ENCODE data around the gene UBTF.

The UBTF gene

DNA sequence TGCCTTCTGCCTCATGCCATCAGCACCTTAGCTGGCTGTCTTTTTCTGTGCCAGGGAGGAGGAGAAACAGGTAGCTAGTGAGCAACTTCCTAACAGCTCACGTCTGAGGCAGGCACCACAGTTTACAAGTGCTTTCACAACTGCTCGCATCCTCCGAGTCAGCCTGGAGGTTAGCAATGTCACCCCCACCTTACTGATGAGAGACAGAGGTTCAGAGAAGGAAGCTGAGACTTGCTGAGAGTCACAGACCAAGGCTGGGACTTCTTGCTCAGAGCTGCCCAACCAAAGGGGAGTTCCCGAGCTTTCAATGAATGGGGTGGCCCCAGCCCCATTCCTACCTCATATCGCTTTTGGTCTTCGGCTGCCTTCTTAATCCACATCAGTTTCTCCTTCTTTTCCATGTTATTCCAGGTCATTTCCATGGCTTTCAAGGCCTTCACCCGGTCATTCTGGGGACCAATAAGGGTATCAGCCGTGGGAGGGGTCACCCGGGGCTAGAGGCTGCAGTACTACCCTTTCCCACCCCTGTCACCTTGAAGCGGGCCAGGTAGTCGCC, 9.6 kb downstream of the UBTF start:
- TF ChIP-seq, protein P1, sequence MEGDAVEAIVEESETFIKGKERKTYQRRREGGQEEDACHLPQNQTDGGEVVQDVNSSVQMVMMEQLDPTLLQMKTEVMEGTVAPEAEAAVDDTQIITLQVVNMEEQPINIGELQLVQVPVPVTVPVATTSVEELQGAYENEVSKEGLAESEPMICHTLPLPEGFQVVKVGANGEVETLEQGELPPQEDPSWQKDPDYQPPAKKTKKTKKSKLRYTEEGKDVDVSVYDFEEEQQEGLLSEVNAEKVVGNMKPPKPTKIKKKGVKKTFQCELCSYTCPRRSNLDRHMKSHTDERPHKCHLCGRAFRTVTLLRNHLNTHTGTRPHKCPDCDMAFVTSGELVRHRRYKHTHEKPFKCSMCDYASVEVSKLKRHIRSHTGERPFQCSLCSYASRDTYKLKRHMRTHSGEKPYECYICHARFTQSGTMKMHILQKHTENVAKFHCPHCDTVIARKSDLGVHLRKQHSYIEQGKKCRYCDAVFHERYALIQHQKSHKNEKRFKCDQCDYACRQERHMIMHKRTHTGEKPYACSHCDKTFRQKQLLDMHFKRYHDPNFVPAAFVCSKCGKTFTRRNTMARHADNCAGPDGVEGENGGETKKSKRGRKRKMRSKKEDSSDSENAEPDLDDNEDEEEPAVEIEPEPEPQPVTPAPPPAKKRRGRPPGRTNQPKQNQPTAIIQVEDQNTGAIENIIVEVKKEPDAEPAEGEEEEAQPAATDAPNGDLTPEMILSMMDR (IDR thresholded peaks at IDR 0.05; ENCODE audit: control insufficient read depth, extremely low read depth, insufficient read depth), result no peak
- no peak for DNase-seq (ENCODE audit: low read depth)
- H3K4me3 ChIP-seq (ENCODE audit: low read depth, low read length), result no peak overlapping the region

GRCh38 chr17:44207743-44208142, 11.7 kb downstream of the UBTF start:
- TF ChIP-seq, protein P1 (IDR thresholded peaks at IDR 0.05; ENCODE audit: control insufficient read depth, extremely low read depth, insufficient read depth), result no peak
- DNase-seq (ENCODE audit: low read depth), result no peak
- H3K4me3 ChIP-seq (ENCODE audit: low read depth, low read length), result no peak overlapping the region

- TF ChIP-seq, protein P1 (IDR thresholded peaks at IDR 0.05; ENCODE audit: control insufficient read depth, extremely low read depth, insufficient read depth), result no peak
- no peak overlapping the region for H3K4me3 ChIP-seq (ENCODE audit: low read depth, low read length)
- DNase-seq (ENCODE audit: low read depth), result no peak
Measured at GRCh38 chr17:44207319-44207718, 12.2 kb downstream of the UBTF start.

- no peak overlapping the region for H3K4me3 ChIP-seq (ENCODE audit: low read depth, low read length)
- DNase-seq (ENCODE audit: low read depth), result no peak
- TF ChIP-seq, protein P1 (IDR thresholded peaks at IDR 0.05; ENCODE audit: control insufficient read depth, extremely low read depth, insufficient read depth), result no peak
Measured at GRCh38 chr17:44206825-44207155, 12.7 kb downstream of the UBTF start.

DNA sequence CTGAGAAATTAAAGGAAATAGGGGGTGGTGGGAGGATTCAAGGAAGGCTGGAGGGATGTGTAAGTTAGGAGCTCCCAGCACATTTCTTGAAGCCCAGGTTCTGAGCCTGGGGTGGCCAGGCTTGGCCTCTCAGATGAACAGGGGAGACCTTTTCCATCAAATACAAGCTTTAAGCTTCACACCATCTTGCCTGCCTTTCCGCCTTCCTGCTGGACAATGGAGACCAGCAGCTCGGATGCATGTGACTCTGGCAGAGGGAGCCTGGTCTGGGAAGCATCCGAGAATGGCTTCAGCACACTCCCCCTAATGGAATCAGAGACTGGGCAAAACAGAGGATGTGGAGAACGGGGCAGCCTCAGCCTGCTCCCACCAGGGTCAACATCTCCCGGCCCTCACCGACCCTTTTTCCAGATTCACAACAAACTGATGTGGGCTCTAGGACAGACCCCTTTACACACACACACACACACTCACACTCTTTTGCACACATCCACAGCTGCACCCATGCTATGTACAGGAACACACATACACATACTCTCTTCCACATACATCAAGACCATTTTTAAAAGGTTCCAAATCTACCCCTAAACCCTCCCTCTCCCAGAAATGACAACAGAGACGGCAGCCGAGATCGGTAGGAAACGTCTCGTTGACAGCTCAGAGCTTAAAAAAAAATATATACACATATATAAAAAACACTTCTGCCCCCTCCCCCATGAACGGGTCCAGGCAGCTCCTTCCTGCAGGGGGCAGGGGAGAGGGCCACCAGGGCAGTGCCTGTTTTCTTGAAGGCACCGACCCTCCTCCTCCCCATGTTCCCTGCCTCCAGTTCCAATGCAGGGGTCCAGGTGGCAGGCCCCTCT, 13.3 kb downstream of the UBTF start:
- no peak for DNase-seq (ENCODE audit: low read depth)
- TF ChIP-seq, protein P1 (IDR thresholded peaks at IDR 0.05; ENCODE audit: control insufficient read depth, extremely low read depth, insufficient read depth), result 0 out of 2 replicates have a peak, but pooled peaks have one; percentile 10

DNA sequence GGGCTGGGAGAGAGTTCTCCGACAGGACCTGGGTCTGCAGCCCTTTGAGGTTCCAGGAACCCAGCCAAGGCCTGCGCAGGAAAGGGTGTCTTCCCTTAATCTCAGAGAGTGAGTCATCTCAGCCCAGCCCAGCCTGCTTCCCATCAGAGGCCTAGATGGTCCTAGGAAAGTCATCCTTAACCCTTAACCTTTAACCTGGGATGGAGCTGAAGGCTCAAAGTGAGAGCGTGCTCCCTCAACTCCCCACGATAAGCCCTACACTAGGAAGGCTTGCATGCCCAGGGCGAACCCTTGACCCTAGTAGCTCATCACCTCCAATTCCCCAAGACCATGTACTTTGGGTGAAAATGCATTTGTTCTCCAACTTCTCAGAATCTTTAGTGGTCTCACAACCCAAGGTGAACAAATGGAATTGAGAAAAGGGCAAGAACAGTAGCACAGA, 15.0 kb downstream of the UBTF start:
- TF ChIP-seq, protein P1 (IDR thresholded peaks at IDR 0.05; ENCODE audit: control insufficient read depth, extremely low read depth, insufficient read depth), result no peak
- no peak overlapping the region for H3K4me3 ChIP-seq (ENCODE audit: low read depth, low read length)
- no peak for DNase-seq (ENCODE audit: low read depth)

More for the DNA sequence above, 13.3 kb downstream of the UBTF start:
- H3K4me3 ChIP-seq (ENCODE audit: low read depth, low read length), result no peak overlapping the region

Measured in LNCaP clone FGC (cell line).